LNCAP (cell line): ENCODE results near the gene NECAB2.

Experiments
- TF ChIP-seq, protein P1 (sequence below): fragments of 450-650 bp; IDR thresholded peaks from 2 replicates; pipeline ENCODE4 v1.5.1; 2017; ENCODE audit warnings: mild to moderate bottlenecking

The NECAB2 gene

DNA sequence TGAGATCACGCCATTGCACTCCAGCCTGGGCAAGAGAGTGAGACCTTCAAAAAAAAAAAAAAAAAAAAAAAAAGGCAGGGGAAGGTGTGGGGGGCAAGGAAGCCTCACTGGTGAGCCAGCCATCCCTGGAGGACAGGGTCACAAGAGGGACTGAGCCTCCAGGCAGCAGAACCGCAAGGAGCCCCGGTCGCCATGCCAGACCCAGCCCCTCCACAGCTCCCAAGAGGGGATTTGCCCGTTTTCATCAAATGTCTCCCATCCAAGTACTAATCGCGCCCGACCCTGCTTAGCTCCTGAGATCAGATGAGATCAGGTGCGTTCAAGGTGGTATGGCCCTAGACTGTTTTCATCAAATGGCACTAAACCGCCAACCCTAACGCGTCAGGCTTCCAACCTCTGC is 71.7 kb downstream of the NECAB2 start:
- TF ChIP-seq, protein P1, sequence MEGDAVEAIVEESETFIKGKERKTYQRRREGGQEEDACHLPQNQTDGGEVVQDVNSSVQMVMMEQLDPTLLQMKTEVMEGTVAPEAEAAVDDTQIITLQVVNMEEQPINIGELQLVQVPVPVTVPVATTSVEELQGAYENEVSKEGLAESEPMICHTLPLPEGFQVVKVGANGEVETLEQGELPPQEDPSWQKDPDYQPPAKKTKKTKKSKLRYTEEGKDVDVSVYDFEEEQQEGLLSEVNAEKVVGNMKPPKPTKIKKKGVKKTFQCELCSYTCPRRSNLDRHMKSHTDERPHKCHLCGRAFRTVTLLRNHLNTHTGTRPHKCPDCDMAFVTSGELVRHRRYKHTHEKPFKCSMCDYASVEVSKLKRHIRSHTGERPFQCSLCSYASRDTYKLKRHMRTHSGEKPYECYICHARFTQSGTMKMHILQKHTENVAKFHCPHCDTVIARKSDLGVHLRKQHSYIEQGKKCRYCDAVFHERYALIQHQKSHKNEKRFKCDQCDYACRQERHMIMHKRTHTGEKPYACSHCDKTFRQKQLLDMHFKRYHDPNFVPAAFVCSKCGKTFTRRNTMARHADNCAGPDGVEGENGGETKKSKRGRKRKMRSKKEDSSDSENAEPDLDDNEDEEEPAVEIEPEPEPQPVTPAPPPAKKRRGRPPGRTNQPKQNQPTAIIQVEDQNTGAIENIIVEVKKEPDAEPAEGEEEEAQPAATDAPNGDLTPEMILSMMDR, result no peak

DNA sequence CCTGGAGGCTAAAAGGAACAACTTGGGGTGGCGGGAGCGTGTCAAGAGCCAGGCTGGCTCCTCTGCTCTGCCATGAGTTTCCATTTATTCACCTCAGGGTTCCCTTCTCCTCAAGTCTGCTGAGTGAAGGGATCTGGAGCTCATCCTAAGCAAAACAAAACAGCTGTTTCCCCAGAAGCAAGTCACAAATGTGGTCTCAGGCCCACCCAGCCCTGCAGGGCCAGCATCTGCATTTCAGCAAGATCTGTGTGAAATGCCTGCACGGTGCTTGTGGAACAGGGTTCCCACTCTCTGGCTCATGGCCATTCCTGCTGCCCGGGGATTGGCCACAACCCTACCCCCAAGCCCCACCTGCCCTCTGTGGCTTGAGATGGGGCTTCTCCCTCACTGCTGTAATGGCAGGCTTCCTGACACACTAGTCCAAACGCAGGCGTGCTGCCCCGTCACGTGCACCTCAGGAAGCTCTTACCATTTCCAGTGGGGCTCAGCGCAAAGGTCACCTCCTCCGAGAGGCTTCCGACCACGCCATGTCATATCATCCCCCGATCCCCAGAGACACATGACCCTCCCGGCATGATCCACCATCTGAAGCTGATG is 72.3 kb downstream of the NECAB2 start:
- TF ChIP-seq, protein P1, result no peak

DNA sequence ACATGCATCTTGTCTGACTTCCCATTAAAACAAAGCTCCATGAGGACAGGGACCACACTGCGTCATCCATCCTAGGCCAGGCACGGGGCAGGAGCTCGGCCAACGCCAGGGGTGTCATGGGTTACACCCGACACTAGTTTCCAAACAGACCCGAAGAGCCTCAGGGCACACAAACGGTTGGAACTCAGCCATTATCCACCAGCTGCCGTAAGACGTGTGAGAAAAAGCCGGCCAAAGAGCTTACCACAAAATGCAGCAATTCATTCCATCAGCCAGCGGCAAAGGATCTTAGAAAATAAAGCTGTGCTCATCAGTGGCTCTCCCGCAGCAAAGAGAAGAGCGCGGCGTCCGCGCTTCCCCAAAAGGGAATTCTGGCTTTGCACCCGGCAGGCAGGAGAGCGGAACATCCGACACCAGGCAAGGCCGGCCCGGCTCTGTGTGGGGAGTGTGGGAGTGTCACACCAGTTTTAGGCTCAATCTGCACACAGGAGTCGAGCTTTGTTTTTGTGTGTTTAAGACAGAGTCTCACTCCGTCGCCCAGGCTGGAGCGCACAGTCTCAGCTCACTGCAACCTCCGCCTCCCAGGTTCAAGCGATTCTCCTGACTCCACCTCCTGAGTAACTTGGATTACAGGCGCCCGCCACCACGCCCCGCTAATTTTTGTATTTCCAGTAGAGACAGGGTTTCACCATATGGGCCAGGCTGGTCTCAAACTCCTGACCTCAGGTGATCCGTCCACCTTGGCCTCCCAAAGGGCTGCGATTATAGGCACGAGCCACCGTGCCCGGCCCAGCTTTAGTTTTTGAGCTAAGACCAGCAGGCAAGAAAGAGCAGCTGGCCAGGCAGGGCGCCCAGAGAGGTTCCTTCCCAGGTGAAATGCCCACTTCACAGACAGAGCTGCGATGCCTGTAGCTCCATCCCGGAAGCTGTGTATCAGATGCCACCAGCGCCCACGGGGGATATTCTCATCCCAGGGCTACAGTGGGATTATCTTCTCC is 73.1 kb downstream of the NECAB2 start:
- TF ChIP-seq, protein P1, result no peak

DNA sequence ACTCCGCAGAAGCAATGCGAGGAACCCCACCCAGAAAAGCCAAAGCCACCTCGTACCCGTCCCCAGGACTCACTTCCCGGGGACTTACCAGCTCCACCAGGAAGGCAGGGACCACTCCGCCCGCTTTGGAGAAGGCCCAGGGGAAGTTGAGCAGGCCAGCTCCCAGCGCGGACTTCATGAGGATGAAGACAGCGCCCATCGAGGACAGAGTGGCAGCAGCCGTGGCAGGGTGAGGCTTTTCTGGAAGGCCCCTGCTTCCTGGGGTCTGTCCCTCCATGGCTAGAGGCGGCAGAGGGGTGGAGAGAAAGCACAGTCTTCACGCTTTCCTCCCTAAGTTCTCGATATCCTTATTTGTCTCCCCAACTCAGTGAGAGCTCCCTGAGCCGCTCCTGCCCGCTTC is 73.8 kb downstream of the NECAB2 start:
- TF ChIP-seq, protein P1, result no peak

DNA sequence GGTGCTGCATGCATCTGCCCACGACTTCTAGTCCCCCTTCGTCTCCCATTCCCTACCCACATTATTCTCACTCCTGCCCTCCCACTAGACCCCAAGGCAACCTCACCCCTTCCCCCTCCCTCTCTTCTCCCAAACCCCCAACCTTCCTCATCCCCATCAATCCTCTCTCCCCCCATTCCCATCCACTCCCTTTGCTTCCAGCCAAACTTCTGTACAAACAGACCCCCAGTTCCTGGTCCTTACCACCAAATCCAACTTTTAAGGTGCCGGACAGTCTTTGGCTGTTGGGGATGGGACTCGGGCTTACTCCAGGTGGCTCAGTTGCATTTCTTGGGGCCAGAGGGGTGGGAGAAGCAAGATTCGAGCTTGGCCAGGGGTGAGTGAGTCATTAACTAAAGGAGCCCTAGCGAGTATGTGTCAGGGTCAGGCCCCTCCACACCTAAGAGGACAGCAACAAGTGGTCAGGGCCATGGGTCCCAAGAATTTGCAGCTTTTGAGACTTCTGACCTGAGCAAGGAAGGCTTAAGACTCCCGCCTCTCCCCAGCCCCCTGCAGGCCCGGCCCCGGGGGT is 74.3 kb downstream of the NECAB2 start, which contains the start of gene SLC38A8:
Gene SLC38A8 (minus strand): TSS at position 488 of the 571 bp plus-strand sequence. CDS start 638 bp downstream, outside the sequence.
- TF ChIP-seq, protein P1, result no peak

DNA sequence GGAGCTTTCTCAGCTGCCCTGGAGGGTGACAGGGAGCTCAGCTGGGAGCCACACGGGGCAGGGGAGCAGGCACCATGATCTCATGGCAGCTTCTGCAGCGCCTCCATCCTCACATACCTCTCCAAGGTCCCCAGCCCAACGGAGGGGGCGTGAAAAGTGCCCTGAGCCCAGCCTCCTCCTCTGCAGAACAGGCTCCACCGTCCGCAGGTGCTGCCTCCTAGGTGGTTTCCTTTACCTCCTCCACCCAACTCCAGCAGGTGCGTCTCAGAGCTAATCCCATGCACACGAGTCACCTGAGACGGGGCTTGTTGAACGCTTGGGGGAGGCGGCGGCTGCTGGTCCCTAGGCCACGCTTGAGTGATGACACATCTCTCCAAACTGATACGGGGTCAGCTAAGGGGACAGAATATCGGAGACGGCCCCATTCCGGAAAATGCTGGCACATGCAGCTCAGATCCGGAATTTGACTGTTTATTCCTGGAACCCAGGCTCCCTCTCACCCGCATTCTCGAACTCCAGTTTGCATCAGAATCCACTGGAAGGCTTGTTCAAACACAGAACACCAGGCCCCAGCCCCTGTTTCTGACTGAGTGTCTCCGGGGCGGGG is 74.9 kb downstream of the NECAB2 start:
- TF ChIP-seq, protein P1, result no peak

DNA sequence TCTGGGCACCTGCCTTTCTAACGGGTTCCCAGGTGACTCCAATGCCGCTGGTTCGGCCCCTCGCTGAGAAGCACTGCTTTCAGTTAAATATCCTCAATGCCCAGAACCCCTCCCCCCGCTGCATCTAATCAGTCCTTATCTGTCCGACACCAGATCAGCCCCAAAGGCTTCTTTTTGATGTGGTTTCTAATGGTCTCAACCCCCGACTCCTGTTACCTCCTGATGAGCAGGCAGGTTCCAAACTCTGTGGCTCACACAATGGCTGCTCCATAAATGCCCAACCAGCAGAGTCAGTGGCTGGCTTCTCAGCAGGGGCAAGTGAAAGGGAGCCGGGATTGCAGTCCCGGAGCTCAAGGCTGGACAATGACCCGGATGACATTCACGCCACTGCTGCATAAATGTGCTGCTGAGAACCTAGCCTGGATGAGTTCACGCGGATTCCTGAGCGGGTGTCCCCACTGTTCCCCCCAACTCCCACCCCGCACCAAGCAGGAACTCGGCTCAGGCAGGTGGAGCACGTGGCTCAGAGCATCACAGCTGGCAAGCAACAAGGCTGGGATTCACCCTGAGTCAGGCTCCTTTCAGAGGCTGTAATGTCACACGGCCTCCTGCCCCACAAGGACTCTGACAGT is 75.6 kb downstream of the NECAB2 start:
- TF ChIP-seq, protein P1, result no peak
